HCT116 (cell line): Measurements from ENCODE around the gene SKAP1. TPM values are rescaled to one million over a fixed set of nuclear protein-coding genes. Genes with fewer than 3 reads are reported as not detected.
A peak's percentile ranks its signal among the peaks of the same experiment; 100 is the strongest.

Source experiments
- ATAC-seq: fragments of 200-7000 bp; cut with Tn5 transposase; 2 replicates; pipeline ENCODE4 v1.9.1; 2020; ENCODE audit warnings: mild to moderate bottlenecking, moderate library complexity
- BruUV-seq: library from RNA; stranded (reverse); fragments of 400-500 nt; replicated peaks from 2 replicates; lab custom pipeline; 2021; lab: Mats Ljungman, UMichigan
- CTCF ChIA-PET: fragments of 300-600 bp; sonication (Branson Sonifier 250); formaldehyde crosslinking; loops from one replicate; lab custom pipeline; 2021; ENCODE audit warnings: antibody characterized with exemption; lab: Charles Lee
- POLR2A ChIA-PET: fragments of 300-600, 350-600 bp; sonication (Branson Sonifier 250); formaldehyde crosslinking; loops from one replicate; lab custom pipeline; 2021; ENCODE audit warnings: antibody characterized with exemption; lab: Charles Lee
- RAD21 ChIA-PET, 2 experiments: fragments of 300-600 bp; sonication (Branson Sonifier 250); formaldehyde crosslinking; loops; one replicate each; lab custom pipeline; 2023; ENCODE audit warnings: low total read pairs in 2 of 2; ENCODE audit not compliant: uncharacterized antibody in 2 of 2, unreplicated experiment in 2 of 2, low non-redundant PET in 1 of 2; lab: Charles Lee
- DNase-seq: peaks from one replicate; pipeline ENCODE4 v3.0.0-alpha.2; 2010; ENCODE audit warnings: low read depth, low spot score
- H2AFZ ChIP-seq: fragments of 200-600 bp; shearing (Covaris generic), sonication (generic); 2 replicates; pipeline ENCODE4 v1.6.1; 2017; ENCODE audit warnings: low read depth, mixed run types, mixed read lengths, antibody characterized with exemption, low read length; ENCODE audit not compliant: poor library complexity, severe bottlenecking
- H3K27ac ChIP-seq: 2 replicates; pipeline ENCODE4 v1.5.1; 2012; ENCODE audit warnings: low read depth, low read length
- H3K27me3 ChIP-seq: fragments of 200-600 bp; sonication (generic); 2 replicates; pipeline ENCODE4 v1.6.1; 2016; ENCODE audit warnings: mixed run types, low read length, mixed read lengths; ENCODE audit not compliant: insufficient read depth
- H3K36me3 ChIP-seq, 2 experiments: fragments of 200-500 bp in 1 of 2; fragments of 200-600 bp in 1 of 2; sonication (Bioruptor generic) in 1 of 2; sonication (generic) in 1 of 2; 2 replicates each; pipeline versions ENCODE4 v1.5.1 to v1.6.1; 2014 to 2016; ENCODE audit warnings: low read length in 2 of 2, inconsistent platforms in 1 of 2, mixed read lengths in 1 of 2, mixed run types in 1 of 2; ENCODE audit not compliant: insufficient read depth in 2 of 2, control insufficient read depth in 1 of 2
- H3K4me1 ChIP-seq, 2 experiments: fragments of 200-600 bp in 1 of 2; sonication (generic) in 1 of 2; 2 replicates each; pipeline versions ENCODE4 v1.5.1 to v1.6.1; 2012 to 2017; ENCODE audit warnings: low read length in 2 of 2, inconsistent platforms in 1 of 2, mild to moderate bottlenecking in 1 of 2, mixed read lengths in 1 of 2, mixed run types in 1 of 2, moderate library complexity in 1 of 2; ENCODE audit not compliant: insufficient read depth in 2 of 2, control insufficient read depth in 1 of 2
- H3K4me2 ChIP-seq: fragments of 200-600 bp; sonication (generic); 2 replicates; pipeline ENCODE4 v1.6.1; 2017; ENCODE audit warnings: mixed run types, low read length, mixed read lengths
- H3K4me3 ChIP-seq, 2 experiments: fragments of 200-600 bp in 1 of 2; sonication (generic) in 1 of 2; replicated peaks in 1 of 2; 2 replicates each; pipeline ENCODE4 v1.5.1; 2011 to 2016; ENCODE audit warnings: low read length in 2 of 2, control low read depth in 1 of 2, low read depth in 1 of 2, mild to moderate bottlenecking in 1 of 2, mixed read lengths in 1 of 2, mixed run types in 1 of 2
- H3K79me2 ChIP-seq: fragments of 200-600 bp; sonication (generic); 2 replicates; pipeline ENCODE4 v1.6.1; 2017; ENCODE audit warnings: mild to moderate bottlenecking, mixed run types, low read length, moderate library complexity, mixed read lengths; ENCODE audit not compliant: insufficient read depth
- H3K9ac ChIP-seq: fragments of 200-600 bp; sonication (generic); 2 replicates; pipeline ENCODE4 v1.6.1; 2016; ENCODE audit warnings: low read length, mixed read lengths
- H3K9me2 ChIP-seq: fragments of 200-600 bp; sonication (generic), shearing (Covaris generic); 2 replicates; pipeline ENCODE4 v1.6.1; 2017; ENCODE audit warnings: mixed run types, mild to moderate bottlenecking, moderate library complexity; ENCODE audit not compliant: insufficient read depth
- H3K9me3 ChIP-seq, 2 experiments: fragments of 200-500 bp in 1 of 2; fragments of 200-600 bp in 1 of 2; sonication (Bioruptor generic) in 1 of 2; sonication (generic) in 1 of 2; 2 replicates each; pipeline ENCODE4 v1.6.1; 2014 to 2017; ENCODE audit warnings: low read length in 2 of 2, mixed read lengths in 2 of 2, inconsistent platforms in 1 of 2, low read depth in 1 of 2, mild to moderate bottlenecking in 1 of 2, mixed run types in 1 of 2, moderate library complexity in 1 of 2; ENCODE audit not compliant: control insufficient read depth in 1 of 2, insufficient read depth in 1 of 2
- H4K20me1 ChIP-seq: fragments of 200-600 bp; sonication (generic), shearing (Covaris generic); 2 replicates; pipeline ENCODE4 v1.6.1; 2017; ENCODE audit warnings: mixed run types, mild to moderate bottlenecking, moderate library complexity; ENCODE audit not compliant: insufficient read depth
- CBX3 ChIP-seq: IDR thresholded peaks from 2 replicates; pipeline ENCODE4 v1.6.1; 2012; ENCODE audit warnings: low read depth
- CTCF ChIP-seq, 3 experiments: fragments of 200-600 bp in 1 of 3; sonication (generic) in 1 of 3; IDR thresholded peaks in 2 of 3; conservative IDR thresholded peaks in 1 of 3; 2 replicates each; pipeline ENCODE4 v1.5.1; 2012 to 2017; ENCODE audit warnings: low read depth in 2 of 3, low read length in 2 of 3, antibody characterized with exemption in 1 of 3, borderline replicate concordance in 1 of 3, control low read depth in 1 of 3, mild to moderate bottlenecking in 1 of 3, mixed read lengths in 1 of 3, mixed run types in 1 of 3, moderate library complexity in 1 of 3; ENCODE audit not compliant: insufficient read depth in 1 of 3
- ELF1 ChIP-seq: IDR thresholded peaks from 2 replicates; pipeline ENCODE4 v1.6.1; 2012; ENCODE audit warnings: low read depth, borderline replicate concordance
- FOSL1 ChIP-seq: IDR thresholded peaks from 2 replicates; pipeline ENCODE4 v1.6.1; 2012; ENCODE audit warnings: low read depth
- JUND ChIP-seq: IDR thresholded peaks from 2 replicates; pipeline ENCODE4 v1.6.1; 2012
- RAD21 ChIP-seq: IDR thresholded peaks from 2 replicates; pipeline ENCODE4 v1.6.1; 2012; ENCODE audit warnings: low read depth, mild to moderate bottlenecking
- SIN3A ChIP-seq: IDR thresholded peaks from 2 replicates; pipeline ENCODE4 v1.6.1; 2012; ENCODE audit warnings: low read depth
- SP1 ChIP-seq: IDR thresholded peaks from 2 replicates; pipeline ENCODE4 v1.6.1; 2012; ENCODE audit warnings: low read depth
- SRF ChIP-seq: IDR thresholded peaks from 2 replicates; pipeline ENCODE4 v1.6.1; 2012; ENCODE audit warnings: low read depth
- ZBTB33 ChIP-seq: IDR thresholded peaks from 2 replicates; pipeline ENCODE4 v1.6.1; 2011; ENCODE audit warnings: mild to moderate bottlenecking, low read length, moderate library complexity; ENCODE audit not compliant: insufficient replicate concordance; ENCODE audit errors: extremely low read depth
- intact Hi-C: fragments of 100-400 bp; cut with micrococcal nuclease; formaldehyde crosslinking; loops from 2 replicates; pipeline ENCODE4 v1.10.0; 2022
- total RNA-seq: library from RNA; stranded (reverse); gene quantifications from one replicate; pipeline ENCODE4 v1.2.1, GENCODE V29; 2021; ENCODE audit not compliant: unreplicated experiment

Gene SKAP1
- total RNA-seq, 1 experiment from 2014 or later, result 12.4 TPM

- no peaks in the 10 kb centered on the region for H3K9me2 ChIP-seq
- intact Hi-C loops, result no loop called here
- H3K36me3 ChIP-seq, result no peaks in the 10 kb centered on the region
- H4K20me1 ChIP-seq, result no peaks in the 10 kb centered on the region
- H3K27ac ChIP-seq, result peak overlapping the region; percentile 74
- H3K4me3 ChIP-seq, result no peak overlapping the region
- POLR2A ChIA-PET, result interaction anchor here (1.0 kb wide), 1 partner anchor 112 kb away, joined by 4 read pairs; no protein-coding TSS in a partner anchor
- RAD21 ChIA-PET, result no interaction called here
- H2AFZ ChIP-seq, result peak overlapping the region; percentile 20
- H3K9ac ChIP-seq, result peak overlapping the region; percentile 58; the same call in 1 of the 2 replicates
- peaks cover 24 to 37% of the 10 kb centered on the region in 2 experiments for H3K4me1 ChIP-seq
- H3K27me3 ChIP-seq, result no peaks in the 10 kb centered on the region
- BruUV-seq, result no TSS peak
- ATAC-seq, result peak; percentile 67
- DNase-seq, result peak; percentile 64
- peak; percentile 34 to 52 (median 47); a peak in 5 of 6 replicates for TF ChIP-seq CTCF (IDR thresholded peaks at IDR 0.05 in 2 of 3, conservative IDR thresholded peaks at IDR 0.05 in 1 of 3; ENCODE audit: borderline replicate concordance in 1 of 3, insufficient read depth in 1 of 3, low read depth in 2 of 3, low read length in 2 of 3)
- TF ChIP-seq FOSL1, result peak; percentile 53; the same call in 1 of the 2 replicates
- TF ChIP-seq RAD21, result peak; percentile 62
- TF ChIP-seq ZBTB33, result no peak
- TF ChIP-seq CBX3, result 0 out of 2 replicates have a peak, but pooled peaks have one; percentile 16
- TF ChIP-seq SRF, result peak; percentile 36; the same call in 1 of the 2 replicates
- TF ChIP-seq SP1, result peak; percentile 3; the same call in 1 of the 2 replicates
- no peak for TF ChIP-seq ELF1
- TF ChIP-seq SIN3A, result no peak
- peak; percentile 51 for TF ChIP-seq JUND
- TF ChIP-seq, all 23 proteins: peak for 7
- H3K79me2 ChIP-seq, result no peaks in the 10 kb centered on the region
- H3K9me3 ChIP-seq, result no peaks in the 10 kb centered on the region
- CTCF ChIA-PET, result interaction anchor here (0.9 to 1.9 kb wide), 4 partner anchors 14 to 119 kb away, joined by 3 to 10 read pairs (median 3); no protein-coding TSS in a partner anchor
- H3K4me2 ChIP-seq, result peak overlapping the region; percentile 66
Measured at GRCh38 chr17:48470388-48471034, 40.5 kb upstream of the SKAP1 start.
